NCI-H526 (cell line): ENCODE results near the gene OCEL1.

Experiments used
- DNase-seq, 2 experiments: peaks; one replicate each; lab custom pipeline; 2025; lab: John Stamatoyannopoulos, UW

The OCEL1 gene

GRCh38 chr19:17240062-17240752, 14.2 kb downstream of the OCEL1 start:
- DNase-seq, result no peak

DNA sequence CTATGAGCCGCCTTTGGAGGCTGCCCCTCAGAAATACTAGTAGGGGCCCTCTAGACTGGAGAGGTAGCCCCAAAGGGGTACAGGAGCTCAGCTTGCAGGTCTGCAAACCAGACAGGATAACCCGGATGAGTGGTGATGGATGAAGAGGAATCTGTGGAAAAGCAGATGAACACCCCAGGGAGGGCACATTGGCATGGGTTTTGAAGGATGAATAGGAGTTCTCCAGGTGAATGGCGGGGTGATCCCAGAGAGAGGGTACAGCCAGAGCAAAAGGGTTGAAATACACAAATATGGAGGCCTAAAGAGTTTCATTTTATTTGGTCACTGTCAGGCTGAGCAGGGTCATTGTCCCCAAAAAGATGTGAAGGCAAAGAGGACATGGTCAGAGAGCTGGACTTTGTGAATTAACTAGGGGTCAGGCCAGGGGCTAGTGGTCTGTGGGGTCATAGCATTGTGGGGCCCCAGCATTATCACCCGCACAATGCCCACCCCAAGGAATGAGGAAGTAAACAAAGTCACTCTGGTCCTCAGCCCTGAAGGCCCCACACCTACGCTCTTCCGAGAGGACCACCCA, 14.9 kb downstream of the OCEL1 start:
- DNase-seq, result no peak

- DNase-seq, result no peak
Observed at GRCh38 chr19:17242431-17243208, 16.6 kb downstream of the OCEL1 start.

- no peak for DNase-seq
Observed at GRCh38 chr19:17243211-17243829, 17.3 kb downstream of the OCEL1 start.

GRCh38 chr19:17243830-17244617, 18.0 kb downstream of the OCEL1 start:
- DNase-seq, result peak in 1 of 2 experiments; percentile 69

DNA sequence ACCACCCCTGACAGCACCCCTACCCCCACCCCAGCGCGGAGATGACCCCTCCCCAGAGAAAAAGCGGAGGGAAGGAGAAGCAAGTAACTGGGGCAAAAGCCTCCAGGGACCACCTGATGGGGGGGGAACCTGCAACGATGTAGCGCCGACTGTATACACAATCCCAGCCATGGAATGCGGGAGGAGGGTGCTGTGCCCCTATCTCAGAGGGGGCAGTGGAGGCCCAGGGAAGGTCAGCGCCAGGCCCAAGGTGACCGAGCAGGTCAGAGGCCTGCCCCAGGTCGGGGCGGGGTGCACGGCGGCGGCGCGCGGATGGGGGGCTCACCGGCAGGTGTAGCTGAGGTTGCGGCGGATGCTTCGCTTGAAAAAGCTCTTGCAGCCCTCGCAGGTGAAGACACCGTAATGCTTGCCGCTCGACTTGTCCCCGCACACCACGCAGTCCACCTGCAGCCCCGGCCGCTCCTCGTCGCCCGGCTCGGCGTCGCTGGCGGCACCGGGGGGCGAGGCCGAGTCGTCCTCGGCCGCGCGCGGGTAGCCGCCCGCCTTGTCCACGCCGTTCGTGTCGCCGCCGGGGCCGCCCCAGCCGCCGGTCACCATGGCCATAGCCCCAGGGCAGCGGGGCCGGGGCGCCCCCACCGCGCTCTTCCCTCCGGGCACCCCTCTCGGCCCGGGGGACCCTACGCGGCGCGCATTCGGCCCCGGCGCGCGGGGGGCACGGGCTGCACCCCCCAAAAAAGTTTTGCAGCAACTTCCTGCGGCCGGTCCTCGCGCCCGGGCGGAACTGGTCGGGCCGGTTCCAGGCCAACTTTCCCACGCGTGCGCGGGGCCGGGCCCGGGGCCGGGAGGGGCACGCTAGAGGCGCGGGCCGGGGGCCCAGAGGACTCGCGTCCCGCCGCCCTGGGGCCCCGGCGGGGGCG, 18.9 kb downstream of the OCEL1 start:
- peak in 1 of 2 experiments; percentile 28 for DNase-seq

GRCh38 chr19:17245535-17245984, 19.5 kb downstream of the OCEL1 start, which contains the start of gene NR2F6:
Gene NR2F6, minus strand, starts transcription at chr19:17245919. Its CDS starts 699 bp downstream, at chr19:17245220.
- DNase-seq, result no peak

DNA sequence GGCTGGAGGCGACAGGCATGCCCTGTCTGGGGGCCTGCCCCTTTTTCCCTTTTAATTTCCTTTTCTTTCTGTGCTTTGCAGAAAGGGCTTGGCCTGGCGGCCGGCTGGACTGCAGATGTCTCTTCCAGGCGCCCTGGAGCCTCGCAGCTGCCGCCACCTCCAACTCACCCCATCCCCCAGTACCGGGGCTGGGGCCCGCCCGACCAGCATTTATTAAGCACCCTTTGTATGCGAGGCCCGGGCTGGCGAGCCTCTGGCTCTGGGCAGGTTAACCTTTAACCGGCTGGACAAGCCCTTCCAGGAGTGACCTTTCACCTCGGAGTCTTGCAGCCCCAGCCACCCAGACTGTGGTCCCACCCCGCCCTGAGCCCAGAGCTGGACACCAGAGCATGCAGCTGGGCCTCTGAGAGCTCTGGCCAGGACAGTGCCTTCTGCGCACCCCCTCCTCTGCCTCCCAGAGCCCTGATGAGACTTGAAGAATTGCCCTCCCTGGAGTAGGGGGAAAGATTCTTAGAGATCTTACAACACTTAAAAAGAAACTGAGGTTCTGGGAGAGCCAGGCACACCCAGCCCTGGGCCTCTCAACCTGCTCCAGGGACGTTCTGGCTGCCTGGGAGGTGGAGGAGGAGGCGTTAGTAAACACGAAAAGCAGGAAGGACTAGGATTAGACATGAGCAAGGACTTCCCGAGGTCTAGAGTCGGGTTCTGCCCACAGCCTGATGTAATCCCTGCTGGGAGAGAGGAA, 20.8 kb downstream of the OCEL1 start:
- DNase-seq, result no peak

- DNase-seq, result peak; percentile 39 to 69
Observed at GRCh38 chr19:17248011-17248776, 22.2 kb downstream of the OCEL1 start.

DNA sequence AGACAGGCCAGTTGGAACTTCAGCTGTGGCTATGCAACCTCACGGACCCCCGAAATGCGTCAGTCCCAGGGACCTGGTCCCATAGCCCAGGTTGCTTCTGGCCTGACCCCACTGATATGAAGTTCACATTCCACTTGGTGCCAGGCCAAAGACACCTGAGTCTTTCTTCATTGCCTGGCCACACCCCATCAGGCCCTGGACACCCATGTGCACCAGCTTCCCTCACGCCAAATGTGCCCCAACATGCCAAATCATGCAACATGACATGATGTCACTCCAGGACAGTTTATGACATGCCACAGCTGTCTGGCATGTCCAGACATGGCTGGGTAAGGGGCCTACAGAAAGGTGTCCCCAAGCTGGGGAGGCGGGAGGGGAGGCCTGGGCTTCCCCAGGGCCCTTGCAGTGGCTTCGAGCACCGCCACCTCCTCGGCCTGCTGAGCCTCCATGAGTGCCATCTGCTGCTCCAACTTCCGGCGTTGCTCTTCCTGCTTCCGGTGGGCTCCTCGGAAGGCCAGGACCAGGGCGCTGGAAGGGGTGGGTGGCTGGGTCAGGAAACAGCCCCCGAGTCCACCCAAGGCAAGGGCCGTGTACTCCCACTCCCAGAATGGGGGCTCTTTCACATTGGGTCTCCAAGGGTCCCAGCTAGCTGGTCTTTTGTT, 24.0 kb downstream of the OCEL1 start:
- DNase-seq, result no peak

- DNase-seq, result no peak
Observed at GRCh38 chr19:17254636-17255035, 28.6 kb downstream of the OCEL1 start.

DNA sequence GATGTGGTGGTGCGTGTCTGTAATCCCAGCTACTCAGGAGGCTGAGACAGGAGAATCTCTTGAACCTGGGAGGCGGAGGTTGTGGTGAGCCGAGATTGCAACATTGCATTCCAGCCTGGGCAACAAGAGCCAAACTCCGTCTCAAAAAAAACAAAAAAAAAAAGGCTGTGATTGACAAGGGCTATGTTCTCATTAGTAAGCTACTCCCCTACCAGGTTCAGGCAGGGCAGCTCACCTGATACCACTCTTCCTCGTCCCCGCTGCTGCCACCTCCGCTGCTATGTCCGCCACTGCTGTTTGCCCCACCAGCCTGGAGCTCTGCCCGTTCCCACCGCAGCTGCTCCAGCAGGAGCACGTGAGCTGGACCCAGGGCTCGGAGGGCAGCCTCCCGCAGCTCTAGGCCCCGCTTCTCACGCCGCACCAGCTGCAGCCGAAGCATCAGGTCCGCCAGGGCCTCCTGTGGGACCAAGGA, 29.2 kb downstream of the OCEL1 start:
- DNase-seq, result no peak

GRCh38 chr19:17256130-17256529, 30.1 kb downstream of the OCEL1 start:
- DNase-seq, result no peak

DNA sequence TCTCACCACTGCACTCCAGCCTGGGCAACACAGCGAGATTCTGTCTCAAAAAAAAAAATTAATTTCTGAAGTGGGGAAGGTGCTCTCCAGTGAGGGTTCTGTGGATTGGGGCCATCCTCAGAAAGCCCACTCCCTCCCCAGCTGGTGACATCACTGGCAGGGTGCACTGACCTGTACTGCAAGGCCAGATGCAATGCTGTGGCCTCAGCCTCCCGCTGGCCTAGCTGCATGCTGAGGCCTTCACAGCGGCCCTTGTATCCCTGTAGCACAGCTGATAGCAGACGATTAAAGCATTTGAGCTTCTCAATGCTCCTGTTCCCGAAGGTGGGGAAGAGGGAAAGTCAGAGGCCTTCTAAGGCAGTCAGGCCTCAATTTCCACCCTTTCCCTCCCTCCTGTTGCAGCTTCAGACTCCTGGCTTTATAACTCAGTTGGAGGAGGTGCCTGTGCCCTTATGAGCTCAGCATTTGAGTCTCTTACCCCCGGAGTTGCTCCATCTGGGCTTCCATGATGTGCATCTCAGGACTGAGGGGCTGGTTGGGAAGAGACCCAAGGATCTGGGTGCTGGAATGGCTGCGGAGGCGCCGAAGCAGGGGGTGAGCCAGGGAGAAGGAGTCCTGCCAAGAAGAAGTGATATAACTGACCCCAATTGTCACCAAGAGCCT, 33.2 kb downstream of the OCEL1 start:
- no peak for DNase-seq

- DNase-seq, result no peak
Observed at GRCh38 chr19:17259934-17260333, 33.9 kb downstream of the OCEL1 start.

GRCh38 chr19:17260842-17261325, 34.9 kb downstream of the OCEL1 start:
- DNase-seq, result peak; percentile 51 to 77

GRCh38 chr19:17262557-17262956, 36.5 kb downstream of the OCEL1 start:
- no peak for DNase-seq
